ENCODE data around the gene NPR1. TPM values are rescaled to one million over a fixed set of nuclear protein-coding genes. Genes with fewer than 3 reads are reported as not detected.

NPR1 gene
- total RNA-seq, 1 experiment from 2014 or later: 1.1 TPM

DNA sequence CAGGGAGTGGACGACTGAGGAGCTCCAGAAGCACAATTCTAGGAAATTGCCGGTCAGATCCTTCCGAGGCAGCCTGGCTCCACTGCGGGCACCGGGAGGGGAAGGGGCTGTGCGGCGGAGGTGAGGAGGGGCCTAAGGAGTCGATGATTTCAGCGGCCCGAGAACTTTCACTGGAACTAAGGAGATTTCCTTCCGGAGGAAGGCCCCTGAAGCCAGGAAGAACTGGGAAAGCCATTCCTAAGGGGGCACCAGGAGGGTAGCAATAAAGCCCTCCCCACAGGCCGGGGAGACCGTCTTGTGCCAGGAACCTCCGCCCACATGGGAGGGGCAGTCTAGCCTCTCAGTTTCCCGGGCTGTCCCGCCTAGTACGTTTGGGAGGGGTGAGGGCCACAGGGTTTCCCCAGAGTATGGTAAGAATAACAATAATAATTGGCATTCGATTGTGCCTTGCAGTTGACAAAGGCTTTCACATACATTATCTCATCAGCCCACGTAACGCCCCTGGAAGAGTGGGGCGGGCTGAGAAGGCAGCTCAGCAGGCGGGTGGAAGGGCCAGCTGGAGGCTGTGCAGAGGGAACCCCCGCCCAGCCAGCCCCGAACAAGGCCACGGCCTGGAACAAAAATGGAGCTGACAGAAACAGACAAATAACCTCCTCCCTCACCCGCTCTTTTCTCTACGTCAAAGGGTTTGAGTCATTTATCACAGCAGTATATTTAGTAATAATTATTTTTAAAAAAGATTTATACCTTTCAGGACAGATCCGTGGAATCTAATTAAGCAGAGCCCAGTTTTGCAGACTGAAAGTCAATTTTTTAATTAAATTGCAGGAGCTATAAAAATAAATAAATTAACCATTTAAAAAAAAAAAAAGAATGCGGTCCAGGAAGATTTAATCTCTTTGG, 19.8 kb downstream of the NPR1 start:
- Histone ChIP-seq H3K4me3 (ENCODE audit: low read depth, low read length, poor library complexity, severe bottlenecking) (no peak overlapping the region), H3K36me3 (ENCODE audit: insufficient read depth, low read length, poor library complexity, severe bottlenecking) (no peaks in the 10 kb centered on the region), H3K27ac (ENCODE audit: low read depth, low read length, poor library complexity, severe bottlenecking) (no peak overlapping the region), H3K4me1 (ENCODE audit: insufficient read depth, low read length, poor library complexity, severe bottlenecking) (peaks cover 7% of the 10 kb centered on the region), H3K9me3 (ENCODE audit: low read depth, low read length, poor library complexity, severe bottlenecking) (no peaks in the 10 kb centered on the region), H3K27me3 (replicated peaks; ENCODE audit: insufficient read depth, low read depth, low read length, poor library complexity) (no peaks in the 10 kb centered on the region)
- CTCF ChIA-PET: no interaction called here
- TF ChIP-seq, protein P1, sequence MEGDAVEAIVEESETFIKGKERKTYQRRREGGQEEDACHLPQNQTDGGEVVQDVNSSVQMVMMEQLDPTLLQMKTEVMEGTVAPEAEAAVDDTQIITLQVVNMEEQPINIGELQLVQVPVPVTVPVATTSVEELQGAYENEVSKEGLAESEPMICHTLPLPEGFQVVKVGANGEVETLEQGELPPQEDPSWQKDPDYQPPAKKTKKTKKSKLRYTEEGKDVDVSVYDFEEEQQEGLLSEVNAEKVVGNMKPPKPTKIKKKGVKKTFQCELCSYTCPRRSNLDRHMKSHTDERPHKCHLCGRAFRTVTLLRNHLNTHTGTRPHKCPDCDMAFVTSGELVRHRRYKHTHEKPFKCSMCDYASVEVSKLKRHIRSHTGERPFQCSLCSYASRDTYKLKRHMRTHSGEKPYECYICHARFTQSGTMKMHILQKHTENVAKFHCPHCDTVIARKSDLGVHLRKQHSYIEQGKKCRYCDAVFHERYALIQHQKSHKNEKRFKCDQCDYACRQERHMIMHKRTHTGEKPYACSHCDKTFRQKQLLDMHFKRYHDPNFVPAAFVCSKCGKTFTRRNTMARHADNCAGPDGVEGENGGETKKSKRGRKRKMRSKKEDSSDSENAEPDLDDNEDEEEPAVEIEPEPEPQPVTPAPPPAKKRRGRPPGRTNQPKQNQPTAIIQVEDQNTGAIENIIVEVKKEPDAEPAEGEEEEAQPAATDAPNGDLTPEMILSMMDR (conservative IDR thresholded peaks at IDR 0.05; ENCODE audit: low read depth, low read length): no peak
- TF ChIP-seq EZH2 (IDR thresholded peaks at IDR 0.05; ENCODE audit: borderline replicate concordance, low read depth, low read length, poor library complexity, severe bottlenecking): no peak
- BruUV-seq (replicated peaks): no TSS peak
- intact Hi-C loops (cut with micrococcal nuclease; ENCODE audit: unreplicated experiment): no loop called here
- POLR2A ChIA-PET (ENCODE audit: low non-redundant PET): interaction anchor here (0.6 kb wide), 1 partner anchor 33 kb away, joined by 7 read pairs; no protein-coding TSS in a partner anchor
- DNase-seq (ENCODE audit: low spot score): no peak

DNA sequence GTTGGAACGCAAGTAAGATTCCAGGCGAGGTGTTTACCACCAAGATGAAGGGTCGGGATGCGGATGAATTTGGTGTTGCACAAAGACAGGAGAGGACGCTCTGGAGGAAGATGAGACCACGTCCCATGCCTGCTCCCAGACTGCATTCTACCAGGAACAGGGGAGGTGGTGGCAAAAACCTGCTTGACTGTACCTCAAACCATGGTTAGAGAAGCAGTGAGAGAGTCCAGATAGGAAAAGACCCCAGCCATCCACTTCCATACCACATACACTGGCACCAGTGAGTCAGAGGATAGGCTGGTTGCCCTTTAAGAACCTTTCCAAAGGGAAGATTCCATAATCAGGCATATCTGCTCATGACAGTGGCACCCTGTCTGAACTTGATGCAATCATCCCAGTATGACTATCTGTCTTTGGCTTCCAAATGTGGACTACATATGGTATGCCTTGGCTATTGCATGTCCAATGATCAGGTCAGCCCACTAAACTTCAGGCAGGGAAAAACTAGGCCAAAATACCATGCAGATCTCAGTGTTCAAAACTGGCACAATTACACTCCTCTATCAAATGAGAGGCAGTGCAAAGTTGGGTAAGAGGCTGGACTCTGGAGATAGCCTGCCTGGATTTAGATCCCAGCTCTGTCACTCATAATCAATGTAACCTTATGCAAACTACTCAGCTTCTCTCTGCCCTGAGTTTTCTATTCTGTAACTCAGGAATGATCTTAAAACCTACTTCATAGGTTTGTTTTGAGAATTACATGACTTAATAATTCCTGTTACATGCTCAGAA, 20.6 kb downstream of the NPR1 start:
- DNase-seq (ENCODE audit: low spot score): no peak
- intact Hi-C loops (cut with micrococcal nuclease; ENCODE audit: unreplicated experiment): no loop called here
- Histone ChIP-seq H3K27ac (ENCODE audit: low read depth, low read length, poor library complexity, severe bottlenecking) (no peak overlapping the region), H3K4me3 (ENCODE audit: low read depth, low read length, poor library complexity, severe bottlenecking) (no peak overlapping the region), H3K4me1 (ENCODE audit: insufficient read depth, low read length, poor library complexity, severe bottlenecking) (peaks cover 7% of the 10 kb centered on the region), H3K27me3 (replicated peaks; ENCODE audit: insufficient read depth, low read depth, low read length, poor library complexity) (no peaks in the 10 kb centered on the region), H3K36me3 (ENCODE audit: insufficient read depth, low read length, poor library complexity, severe bottlenecking) (no peaks in the 10 kb centered on the region), H3K9me3 (ENCODE audit: low read depth, low read length, poor library complexity, severe bottlenecking) (no peaks in the 10 kb centered on the region)
- TF ChIP-seq, protein P1 (conservative IDR thresholded peaks at IDR 0.05; ENCODE audit: low read depth, low read length): no peak
- TF ChIP-seq EZH2 (IDR thresholded peaks at IDR 0.05; ENCODE audit: borderline replicate concordance, low read depth, low read length, poor library complexity, severe bottlenecking): no peak
- BruUV-seq (replicated peaks): no TSS peak
- ChIA-PET POLR2A (ENCODE audit: low non-redundant PET) (no interaction called here), CTCF (no interaction called here)

DNA sequence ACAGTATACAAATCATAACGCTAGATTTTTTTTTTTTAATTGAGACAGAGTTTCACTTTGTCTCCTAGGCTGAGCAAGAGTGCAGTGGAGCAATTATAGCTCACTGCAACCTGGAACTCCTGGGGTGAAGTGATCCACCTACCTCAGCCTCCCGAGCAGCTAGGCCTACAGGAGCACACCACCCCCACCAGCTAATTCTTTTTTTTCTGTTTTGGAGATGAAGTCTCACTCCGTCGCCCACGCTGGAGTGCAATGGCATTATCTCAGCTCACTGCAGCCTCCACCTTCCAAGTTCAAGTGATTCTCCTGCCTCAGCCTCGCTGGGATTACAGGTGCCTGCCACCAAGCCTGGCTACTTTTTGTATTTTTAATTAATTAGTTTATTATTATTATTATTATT, 21.3 kb downstream of the NPR1 start:
- no peak overlapping the region for H3K4me3 ChIP-seq (ENCODE audit: low read depth, low read length, poor library complexity, severe bottlenecking)
- ChIA-PET POLR2A (ENCODE audit: low non-redundant PET) (no interaction called here), CTCF (no interaction called here)
- no peaks in the 10 kb centered on the region for H3K9me3 ChIP-seq (ENCODE audit: low read depth, low read length, poor library complexity, severe bottlenecking)
- H3K27me3 ChIP-seq (replicated peaks; ENCODE audit: insufficient read depth, low read depth, low read length, poor library complexity): no peaks in the 10 kb centered on the region
- BruUV-seq (replicated peaks): no TSS peak
- H3K36me3 ChIP-seq (ENCODE audit: insufficient read depth, low read length, poor library complexity, severe bottlenecking): no peaks in the 10 kb centered on the region
- intact Hi-C loops (cut with micrococcal nuclease; ENCODE audit: unreplicated experiment): loop anchor here (1.0 kb wide), 1 partner anchor 21 kb away; no protein-coding TSS in a partner anchor
- H3K27ac ChIP-seq (ENCODE audit: low read depth, low read length, poor library complexity, severe bottlenecking): no peak overlapping the region
- no peak for DNase-seq (ENCODE audit: low spot score)
- peaks cover 7% of the 10 kb centered on the region for H3K4me1 ChIP-seq (ENCODE audit: insufficient read depth, low read length, poor library complexity, severe bottlenecking)
- TF ChIP-seq, protein P1 (conservative IDR thresholded peaks at IDR 0.05; ENCODE audit: low read depth, low read length): no peak
- TF ChIP-seq EZH2 (IDR thresholded peaks at IDR 0.05; ENCODE audit: borderline replicate concordance, low read depth, low read length, poor library complexity, severe bottlenecking): no peak
